GM23338 (cell line): ENCODE data around the gene KCTD1. TPM values are rescaled to one million over a fixed set of nuclear protein-coding genes. Genes with fewer than 3 reads are reported as not detected.

Experiments
- ATAC-seq: fragments of 200-7000 bp; cut with Tn5 transposase; 3 replicates; pipeline ENCODE4 v1.9.1; 2020
- DNase-seq: peaks from one replicate; pipeline ENCODE4 v3.0.0-alpha.2; 2015; ENCODE audit warnings: low spot score
- H2AFZ ChIP-seq: fragments of 200-600 bp; sonication (generic); 2 replicates; pipeline ENCODE4 v1.8.0; 2016; ENCODE audit warnings: antibody characterized with exemption, mild to moderate bottlenecking, moderate library complexity
- H3F3A ChIP-seq: fragments of 200-600 bp; sonication (generic); replicated peaks from 2 replicates; pipeline ENCODE4 v1.8.0; 2017; ENCODE audit warnings: antibody characterized with exemption, mixed run types, low read depth
- H3K27ac ChIP-seq: fragments of 200-600 bp; sonication (generic); 2 replicates; pipeline ENCODE4 v1.6.1; 2016; ENCODE audit warnings: low read depth
- H3K27me3 ChIP-seq: fragments of 200-600 bp; sonication (generic); 2 replicates; pipeline ENCODE4 v1.8.0; 2016; ENCODE audit warnings: mild to moderate bottlenecking, mixed run types, moderate library complexity; ENCODE audit not compliant: insufficient read depth
- H3K36me3 ChIP-seq: fragments of 200-600 bp; sonication (generic); 2 replicates; pipeline ENCODE4 v1.8.0; 2016; ENCODE audit warnings: mild to moderate bottlenecking; ENCODE audit not compliant: insufficient read depth
- H3K4me1 ChIP-seq: fragments of 200-600 bp; sonication (generic); 2 replicates; pipeline ENCODE4 v1.8.0; 2016; ENCODE audit warnings: mild to moderate bottlenecking, moderate library complexity; ENCODE audit not compliant: insufficient read depth
- H3K4me2 ChIP-seq: fragments of 200-600 bp; sonication (generic); 2 replicates; pipeline ENCODE4 v1.7.1; 2017; ENCODE audit warnings: mixed run types
- H3K4me3 ChIP-seq: fragments of 200-600 bp; sonication (generic); 2 replicates; pipeline ENCODE4 v1.6.1; 2016; ENCODE audit warnings: mixed run types
- H3K79me2 ChIP-seq: fragments of 200-600 bp; sonication (generic); replicated peaks from 2 replicates; pipeline ENCODE4 v1.8.0; 2017; ENCODE audit warnings: mild to moderate bottlenecking; ENCODE audit not compliant: insufficient read depth
- H3K9me2 ChIP-seq: fragments of 200-600 bp; sonication (generic); 2 replicates; pipeline ENCODE4 v1.8.0; 2017; ENCODE audit not compliant: insufficient read depth
- H4K20me1 ChIP-seq: fragments of 200-600 bp; sonication (generic); replicated peaks from 2 replicates; pipeline ENCODE4 v1.8.0; 2017; ENCODE audit warnings: mild to moderate bottlenecking; ENCODE audit not compliant: insufficient read depth
- H3K27ac Mint-ChIP-seq: 2 replicates; pipeline ENCODE4 v1.8.0; 2020; ENCODE audit warnings: inconsistent platforms, mild to moderate bottlenecking, moderate library complexity, mixed read lengths
- H3K27me3 Mint-ChIP-seq: 3 replicates; pipeline ENCODE4 v1.8.0; 2022; ENCODE audit warnings: low read depth, mild to moderate bottlenecking, moderate library complexity, mixed read lengths, inconsistent platforms; ENCODE audit not compliant: insufficient read depth, poor library complexity
- H3K36me3 Mint-ChIP-seq: 3 replicates; pipeline ENCODE4 v1.8.0; 2021; ENCODE audit warnings: low read depth, mild to moderate bottlenecking, inconsistent platforms, moderate library complexity, mixed read lengths
- H3K4me1 Mint-ChIP-seq: 3 replicates; pipeline ENCODE4 v1.8.0; 2020; ENCODE audit warnings: mild to moderate bottlenecking, inconsistent platforms, mixed read lengths
- H3K4me3 Mint-ChIP-seq: 3 replicates; pipeline ENCODE4 v1.8.0; 2021; ENCODE audit warnings: moderate library complexity, mild to moderate bottlenecking, inconsistent platforms, mixed read lengths
- H3K9me3 Mint-ChIP-seq: 3 replicates; pipeline ENCODE4 v1.8.0; 2020; ENCODE audit warnings: moderate library complexity, mild to moderate bottlenecking, inconsistent platforms, mixed read lengths
- EZH2 ChIP-seq: fragments of 200-600 bp; sonication (generic); IDR thresholded peaks from one replicate; pipeline ENCODE4 v1.8.0; 2017; ENCODE audit warnings: antibody characterized with exemption, mild to moderate bottlenecking, low read depth; ENCODE audit not compliant: unreplicated experiment
- EZH2phosphoT487 ChIP-seq: fragments of 200-600 bp; sonication (generic); IDR thresholded peaks from one replicate; pipeline ENCODE4 v1.8.1; 2018; ENCODE audit warnings: antibody characterized with exemption; ENCODE audit not compliant: unreplicated experiment
- JUNB ChIP-seq: IDR thresholded peaks from one replicate; pipeline ENCODE4 v1.6.1; 2016; ENCODE audit warnings: antibody characterized with exemption; ENCODE audit not compliant: unreplicated experiment
- NANOG ChIP-seq: IDR thresholded peaks from 2 replicates; pipeline ENCODE4 v1.6.1; 2016; ENCODE audit warnings: antibody characterized with exemption, borderline replicate concordance
- POLR2AphosphoS5 ChIP-seq: IDR thresholded peaks from 2 replicates; pipeline ENCODE4 v1.6.1; 2016; ENCODE audit warnings: antibody characterized with exemption, low read depth
- STAT1 ChIP-seq: IDR thresholded peaks from one replicate; pipeline ENCODE4 v1.6.1; 2016; ENCODE audit warnings: antibody characterized with exemption; ENCODE audit not compliant: unreplicated experiment
- ZNF114 ChIP-seq: fragments of 250-450 bp; sonication (Bioruptor Pico); IDR thresholded peaks from 2 replicates; pipeline ENCODE4 v1.5.0; 2020; ENCODE audit warnings: mild to moderate bottlenecking, moderate library complexity
- polyA plus RNA-seq: library from polyadenylated mRNA; unstranded; fragments of >200 nt; fragmentation: Nextera tagmentation; extraction: Ambion mirVana; gene quantifications from 2 replicates; pipeline ENCODE4 v1.2.1, GENCODE V29; 2016
- total RNA-seq: library from RNA; depleted of rRNA; stranded (reverse); fragments of >200 nt; shearing (Covaris generic); gene quantifications from 2 replicates; pipeline ENCODE4 v1.2.3, GENCODE V29; 2014
- TF ChIP-seq, protein P1 (sequence below), 2 experiments: fragments of 200-600 bp in 1 of 2; sonication (generic) in 1 of 2; conservative IDR thresholded peaks; 2 replicates each; pipeline versions ENCODE4 v1.5.1 to v1.6.1; 2016 to 2017; ENCODE audit warnings: antibody characterized with exemption in 2 of 2, low read depth in 2 of 2, mild to moderate bottlenecking in 2 of 2, moderate library complexity in 1 of 2
- TF ChIP-seq, protein P2 (sequence below): IDR thresholded peaks from 2 replicates; pipeline ENCODE4 v1.6.1; 2016; ENCODE audit warnings: antibody characterized with exemption
- TF ChIP-seq, protein P3 (sequence below): fragments of 250-450 bp; sonication (Bioruptor Pico); IDR thresholded peaks from 2 replicates; pipeline ENCODE4 v1.5.0; 2020; ENCODE audit warnings: mild to moderate bottlenecking, moderate library complexity

KCTD1 gene
- total and polyA plus RNA-seq, 2 experiments from 2014 or later, result 7.1 to 20.5 TPM

DNA sequence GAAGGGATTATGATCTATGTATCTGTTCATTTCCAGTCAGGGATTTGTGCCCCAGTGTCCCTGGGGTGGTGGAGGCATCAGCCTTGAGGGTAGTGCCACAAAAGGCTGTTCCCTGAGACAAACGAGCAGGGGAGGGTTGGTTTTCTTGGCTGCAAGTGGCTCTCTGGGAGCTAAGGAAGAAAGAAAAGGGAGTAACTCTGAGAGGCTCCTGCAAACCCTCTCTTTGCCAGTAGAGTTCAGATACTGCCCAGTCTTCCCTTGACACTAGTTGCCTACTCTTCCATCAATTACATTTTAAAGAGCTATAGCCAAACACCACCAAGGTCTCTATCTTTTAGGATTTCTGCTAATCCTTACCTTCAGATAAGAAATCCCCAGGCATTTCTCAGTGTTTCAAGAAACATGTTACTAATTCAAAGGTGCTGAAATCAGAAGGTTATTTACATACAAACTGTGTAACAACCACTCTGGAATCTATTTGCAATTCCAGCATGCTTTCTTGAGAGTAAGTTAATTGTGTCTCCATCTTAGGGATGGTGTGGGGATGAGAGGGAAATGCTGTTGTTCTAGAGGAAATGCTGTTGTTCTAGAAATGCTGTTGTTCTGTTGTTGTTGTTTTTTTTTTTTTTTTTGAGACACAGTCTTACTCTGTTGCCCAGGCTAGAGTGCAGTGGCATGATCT is 18.7 kb upstream of the KCTD1 start:
- Mint-ChIP-seq H3K9me3 (no peaks in the 10 kb centered on the region), H3K27me3 (peaks cover 7% of the 10 kb centered on the region), H3K27ac (no peak overlapping the region), H3K4me3 (no peak overlapping the region), H3K4me1 (peaks cover 34% of the 10 kb centered on the region), H3K36me3 (no peaks in the 10 kb centered on the region; the same call in 2 of the 3 replicates)
- DNase-seq (peak; percentile 56), ATAC-seq (peak; percentile 96)
- Histone ChIP-seq H3K27me3 (peaks cover 22% of the 10 kb centered on the region; the same call in 1 of the 2 replicates), H3K4me2 (peak overlapping the region; percentile 21; the same call in 1 of the 2 replicates), H3K27ac (no peak overlapping the region), H3K79me2 (no peaks in the 10 kb centered on the region), H3K36me3 (no peaks in the 10 kb centered on the region), H2AFZ (no peak overlapping the region), H4K20me1 (no peaks in the 10 kb centered on the region), H3K9me2 (no peaks in the 10 kb centered on the region), H3K4me1 (peaks cover 13% of the 10 kb centered on the region), H3F3A (no peaks in the 10 kb centered on the region), H3K4me3 (no peak overlapping the region)
- TF ChIP-seq, protein P1, sequence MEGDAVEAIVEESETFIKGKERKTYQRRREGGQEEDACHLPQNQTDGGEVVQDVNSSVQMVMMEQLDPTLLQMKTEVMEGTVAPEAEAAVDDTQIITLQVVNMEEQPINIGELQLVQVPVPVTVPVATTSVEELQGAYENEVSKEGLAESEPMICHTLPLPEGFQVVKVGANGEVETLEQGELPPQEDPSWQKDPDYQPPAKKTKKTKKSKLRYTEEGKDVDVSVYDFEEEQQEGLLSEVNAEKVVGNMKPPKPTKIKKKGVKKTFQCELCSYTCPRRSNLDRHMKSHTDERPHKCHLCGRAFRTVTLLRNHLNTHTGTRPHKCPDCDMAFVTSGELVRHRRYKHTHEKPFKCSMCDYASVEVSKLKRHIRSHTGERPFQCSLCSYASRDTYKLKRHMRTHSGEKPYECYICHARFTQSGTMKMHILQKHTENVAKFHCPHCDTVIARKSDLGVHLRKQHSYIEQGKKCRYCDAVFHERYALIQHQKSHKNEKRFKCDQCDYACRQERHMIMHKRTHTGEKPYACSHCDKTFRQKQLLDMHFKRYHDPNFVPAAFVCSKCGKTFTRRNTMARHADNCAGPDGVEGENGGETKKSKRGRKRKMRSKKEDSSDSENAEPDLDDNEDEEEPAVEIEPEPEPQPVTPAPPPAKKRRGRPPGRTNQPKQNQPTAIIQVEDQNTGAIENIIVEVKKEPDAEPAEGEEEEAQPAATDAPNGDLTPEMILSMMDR (conservative IDR thresholded peaks at IDR 0.05; ENCODE audit: low read depth in 2 of 2), result 0 out of 4 replicates have a peak, but pooled peaks have one; percentile 3 to 11
- TF ChIP-seq, protein P2, sequence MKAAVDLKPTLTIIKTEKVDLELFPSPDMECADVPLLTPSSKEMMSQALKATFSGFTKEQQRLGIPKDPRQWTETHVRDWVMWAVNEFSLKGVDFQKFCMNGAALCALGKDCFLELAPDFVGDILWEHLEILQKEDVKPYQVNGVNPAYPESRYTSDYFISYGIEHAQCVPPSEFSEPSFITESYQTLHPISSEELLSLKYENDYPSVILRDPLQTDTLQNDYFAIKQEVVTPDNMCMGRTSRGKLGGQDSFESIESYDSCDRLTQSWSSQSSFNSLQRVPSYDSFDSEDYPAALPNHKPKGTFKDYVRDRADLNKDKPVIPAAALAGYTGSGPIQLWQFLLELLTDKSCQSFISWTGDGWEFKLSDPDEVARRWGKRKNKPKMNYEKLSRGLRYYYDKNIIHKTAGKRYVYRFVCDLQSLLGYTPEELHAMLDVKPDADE, result no peak

DNA sequence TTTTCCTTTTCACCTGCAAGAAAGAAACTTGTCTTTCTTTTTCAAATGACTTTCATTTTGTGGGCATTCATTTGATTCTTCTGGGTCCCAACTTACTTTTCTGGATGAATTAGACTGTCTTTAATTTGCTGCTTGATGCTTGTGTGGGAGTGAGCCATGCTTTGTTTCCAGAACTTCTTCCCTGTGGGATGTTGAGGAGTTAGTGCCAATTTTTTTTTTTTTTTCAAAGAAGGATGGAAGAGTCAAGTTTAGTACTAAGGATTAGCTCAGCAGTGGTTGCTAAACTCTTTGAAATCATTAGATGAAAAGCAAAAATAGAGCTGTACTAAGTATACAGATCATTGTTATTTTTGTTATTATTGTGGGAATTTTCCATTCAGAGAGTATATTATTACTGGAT is 17.2 kb upstream of the KCTD1 start:
- no peaks in the 10 kb centered on the region for H3K36me3 ChIP-seq
- no peaks in the 10 kb centered on the region for H3K9me2 ChIP-seq
- Mint-ChIP-seq H3K27me3 (peaks cover 8% of the 10 kb centered on the region), H3K4me1 (peaks cover 34% of the 10 kb centered on the region), H3K9me3 (no peaks in the 10 kb centered on the region), H3K36me3 (no peaks in the 10 kb centered on the region; the same call in 2 of the 3 replicates), H3K27ac (no peak overlapping the region), H3K4me3 (no peak overlapping the region)
- DNase-seq (no peak), ATAC-seq (no peak)
- H3F3A ChIP-seq, result no peaks in the 10 kb centered on the region
- H3K4me2 ChIP-seq, result no peak overlapping the region
- H3K27ac ChIP-seq, result no peak overlapping the region
- H2AFZ ChIP-seq, result no peak overlapping the region
- peaks cover 13% of the 10 kb centered on the region for H3K4me1 ChIP-seq
- no peaks in the 10 kb centered on the region for H4K20me1 ChIP-seq
- H3K4me3 ChIP-seq, result no peak overlapping the region
- peaks cover 22% of the 10 kb centered on the region; the same call in 1 of the 2 replicates for H3K27me3 ChIP-seq
- H3K79me2 ChIP-seq, result no peaks in the 10 kb centered on the region
- TF ChIP-seq, protein P1 (conservative IDR thresholded peaks at IDR 0.05; ENCODE audit: low read depth in 2 of 2), result no peak
- TF ChIP-seq, protein P3, sequence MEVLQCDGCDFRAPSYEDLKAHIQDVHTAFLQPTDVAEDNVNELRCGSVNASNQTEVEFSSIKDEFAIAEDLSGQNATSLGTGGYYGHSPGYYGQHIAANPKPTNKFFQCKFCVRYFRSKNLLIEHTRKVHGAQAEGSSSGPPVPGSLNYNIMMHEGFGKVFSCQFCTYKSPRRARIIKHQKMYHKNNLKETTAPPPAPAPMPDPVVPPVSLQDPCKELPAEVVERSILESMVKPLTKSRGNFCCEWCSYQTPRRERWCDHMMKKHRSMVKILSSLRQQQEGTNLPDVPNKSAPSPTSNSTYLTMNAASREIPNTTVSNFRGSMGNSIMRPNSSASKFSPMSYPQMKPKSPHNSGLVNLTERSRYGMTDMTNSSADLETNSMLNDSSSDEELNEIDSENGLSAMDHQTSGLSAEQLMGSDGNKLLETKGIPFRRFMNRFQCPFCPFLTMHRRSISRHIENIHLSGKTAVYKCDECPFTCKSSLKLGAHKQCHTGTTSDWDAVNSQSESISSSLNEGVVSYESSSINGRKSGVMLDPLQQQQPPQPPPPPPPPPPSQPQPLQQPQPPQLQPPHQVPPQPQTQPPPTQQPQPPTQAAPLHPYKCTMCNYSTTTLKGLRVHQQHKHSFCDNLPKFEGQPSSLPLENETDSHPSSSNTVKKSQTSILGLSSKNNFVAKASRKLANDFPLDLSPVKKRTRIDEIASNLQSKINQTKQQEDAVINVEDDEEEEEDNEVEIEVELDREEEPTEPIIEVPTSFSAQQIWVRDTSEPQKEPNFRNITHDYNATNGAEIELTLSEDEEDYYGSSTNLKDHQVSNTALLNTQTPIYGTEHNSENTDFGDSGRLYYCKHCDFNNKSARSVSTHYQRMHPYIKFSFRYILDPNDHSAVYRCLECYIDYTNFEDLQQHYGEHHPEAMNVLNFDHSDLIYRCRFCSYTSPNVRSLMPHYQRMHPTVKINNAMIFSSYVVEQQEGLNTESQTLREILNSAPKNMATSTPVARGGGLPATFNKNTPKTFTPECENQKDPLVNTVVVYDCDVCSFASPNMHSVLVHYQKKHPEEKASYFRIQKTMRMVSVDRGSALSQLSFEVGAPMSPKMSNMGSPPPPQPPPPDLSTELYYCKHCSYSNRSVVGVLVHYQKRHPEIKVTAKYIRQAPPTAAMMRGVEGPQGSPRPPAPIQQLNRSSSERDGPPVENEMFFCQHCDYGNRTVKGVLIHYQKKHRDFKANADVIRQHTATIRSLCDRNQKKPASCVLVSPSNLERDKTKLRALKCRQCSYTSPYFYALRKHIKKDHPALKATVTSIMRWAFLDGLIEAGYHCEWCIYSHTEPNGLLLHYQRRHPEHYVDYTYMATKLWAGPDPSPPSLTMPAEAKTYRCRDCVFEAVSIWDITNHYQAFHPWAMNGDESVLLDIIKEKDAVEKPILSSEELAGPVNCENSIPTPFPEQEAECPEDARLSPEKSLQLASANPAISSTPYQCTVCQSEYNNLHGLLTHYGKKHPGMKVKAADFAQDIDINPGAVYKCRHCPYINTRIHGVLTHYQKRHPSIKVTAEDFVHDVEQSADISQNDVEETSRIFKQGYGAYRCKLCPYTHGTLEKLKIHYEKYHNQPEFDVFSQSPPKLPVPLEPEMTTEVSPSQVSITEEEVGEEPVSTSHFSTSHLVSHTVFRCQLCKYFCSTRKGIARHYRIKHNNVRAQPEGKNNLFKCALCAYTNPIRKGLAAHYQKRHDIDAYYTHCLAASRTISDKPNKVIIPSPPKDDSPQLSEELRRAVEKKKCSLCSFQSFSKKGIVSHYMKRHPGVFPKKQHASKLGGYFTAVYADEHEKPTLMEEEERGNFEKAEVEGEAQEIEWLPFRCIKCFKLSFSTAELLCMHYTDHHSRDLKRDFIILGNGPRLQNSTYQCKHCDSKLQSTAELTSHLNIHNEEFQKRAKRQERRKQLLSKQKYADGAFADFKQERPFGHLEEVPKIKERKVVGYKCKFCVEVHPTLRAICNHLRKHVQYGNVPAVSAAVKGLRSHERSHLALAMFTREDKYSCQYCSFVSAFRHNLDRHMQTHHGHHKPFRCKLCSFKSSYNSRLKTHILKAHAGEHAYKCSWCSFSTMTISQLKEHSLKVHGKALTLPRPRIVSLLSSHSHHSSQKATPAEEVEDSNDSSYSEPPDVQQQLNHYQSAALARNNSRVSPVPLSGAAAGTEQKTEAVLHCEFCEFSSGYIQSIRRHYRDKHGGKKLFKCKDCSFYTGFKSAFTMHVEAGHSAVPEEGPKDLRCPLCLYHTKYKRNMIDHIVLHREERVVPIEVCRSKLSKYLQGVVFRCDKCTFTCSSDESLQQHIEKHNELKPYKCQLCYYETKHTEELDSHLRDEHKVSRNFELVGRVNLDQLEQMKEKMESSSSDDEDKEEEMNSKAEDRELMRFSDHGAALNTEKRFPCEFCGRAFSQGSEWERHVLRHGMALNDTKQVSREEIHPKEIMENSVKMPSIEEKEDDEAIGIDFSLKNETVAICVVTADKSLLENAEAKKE (CRISPR knock-in tag), result no peak
- TF ChIP-seq EZH2 (no peak), EZH2phosphoT487 (no peak), POLR2AphosphoS5 (no peak), JUNB (no peak), ZNF114 (CRISPR knock-in tag) (no peak), STAT1 (no peak), NANOG (no peak)
